Endodermal cell (in vitro differentiated cells): ENCODE results near the gene WDR77. TPM values are rescaled to one million over a fixed set of nuclear protein-coding genes. Genes with fewer than 3 reads are reported as not detected.

Source experiments
- DNase-seq: peaks from one replicate; pipeline ENCODE4 v3.0.0-alpha.2; 2017
- H3K27ac ChIP-seq: 2 replicates; pipeline ENCODE4 v1.5.1; 2013; ENCODE audit warnings: mild to moderate bottlenecking, low read depth, low read length, moderate library complexity
- H3K27me3 ChIP-seq: 2 replicates; pipeline ENCODE4 v1.6.1; 2013; ENCODE audit warnings: mild to moderate bottlenecking, low read length, moderate library complexity; ENCODE audit not compliant: insufficient read depth, control insufficient read depth, poor library complexity, severe bottlenecking
- H3K36me3 ChIP-seq: 2 replicates; pipeline ENCODE4 v1.7.0; 2013; ENCODE audit warnings: mild to moderate bottlenecking, low read length, moderate library complexity; ENCODE audit not compliant: control insufficient read depth, insufficient read depth
- H3K4me1 ChIP-seq: one replicate; pipeline ENCODE4 v1.7.0; 2013; ENCODE audit warnings: low read length; ENCODE audit not compliant: control insufficient read depth, insufficient read depth
- H3K4me3 ChIP-seq: 2 replicates; pipeline ENCODE4 v1.5.1; 2013; ENCODE audit warnings: mild to moderate bottlenecking, low read length, moderate library complexity
- H3K9ac ChIP-seq: 2 replicates; pipeline ENCODE4 v1.6.1; 2013; ENCODE audit warnings: mild to moderate bottlenecking, low read length, moderate library complexity; ENCODE audit not compliant: poor library complexity, severe bottlenecking; ENCODE audit errors: extremely low read depth
- H3K9me3 ChIP-seq: 2 replicates; pipeline ENCODE4 v1.6.1; 2013; ENCODE audit warnings: mild to moderate bottlenecking, low read length, moderate library complexity; ENCODE audit not compliant: control insufficient read depth
- H3K27ac Mint-ChIP-seq: 2 replicates; pipeline ENCODE4 v1.8.0; 2020; ENCODE audit warnings: mixed read lengths
- H3K27me3 Mint-ChIP-seq: 2 replicates; pipeline ENCODE4 v1.8.0; 2021; ENCODE audit warnings: mild to moderate bottlenecking, mixed read lengths; ENCODE audit not compliant: insufficient read depth
- H3K36me3 Mint-ChIP-seq: 2 replicates; pipeline ENCODE4 v1.8.0; 2020; ENCODE audit warnings: low read depth, mixed read lengths
- H3K4me1 Mint-ChIP-seq: 2 replicates; pipeline ENCODE4 v1.8.0; 2020; ENCODE audit warnings: mixed read lengths
- H3K4me3 Mint-ChIP-seq: 2 replicates; pipeline ENCODE4 v1.8.0; 2020; ENCODE audit warnings: mild to moderate bottlenecking, moderate library complexity, mixed read lengths
- H3K9me3 Mint-ChIP-seq: 2 replicates; pipeline ENCODE4 v1.8.0; 2020; ENCODE audit warnings: mild to moderate bottlenecking, mixed read lengths
- WGBS, 2 experiments: methylation state at CpG; one replicate each; pipeline versions ENCODE4 v1.1.5 to v1.1.7; 2013; ENCODE audit warnings: missing lambda C conversion rate in 2 of 2, mixed read lengths in 1 of 2; ENCODE audit not compliant: insufficient coverage in 1 of 2, insufficient read length in 1 of 2; 5-methylcytosine and 5-hydroxymethylcytosine counted together
- total RNA-seq, 2 donors: library from RNA; stranded (reverse); fragmentation: NEBNext Ultra II Directional in 1 of 2; extraction: Animal tissue kit (Norgen Biotek cat#: 25700) in 1 of 2; gene quantifications; 2 replicates in 1 of 2; 3 replicates in 1 of 2; pipeline ENCODE4 v1.2.1, GENCODE V29; 2021
- TF ChIP-seq, protein P1 (sequence below): fragments of 200-600 bp; sonication (generic); conservative IDR thresholded peaks from 2 replicates; pipeline ENCODE4 v1.5.0; 2021; ENCODE audit warnings: antibody characterized with exemption, mild to moderate bottlenecking

WDR77 gene
- total RNA-seq, 2 donors from 2014 or later = 60.4 to 68.4 TPM

DNA sequence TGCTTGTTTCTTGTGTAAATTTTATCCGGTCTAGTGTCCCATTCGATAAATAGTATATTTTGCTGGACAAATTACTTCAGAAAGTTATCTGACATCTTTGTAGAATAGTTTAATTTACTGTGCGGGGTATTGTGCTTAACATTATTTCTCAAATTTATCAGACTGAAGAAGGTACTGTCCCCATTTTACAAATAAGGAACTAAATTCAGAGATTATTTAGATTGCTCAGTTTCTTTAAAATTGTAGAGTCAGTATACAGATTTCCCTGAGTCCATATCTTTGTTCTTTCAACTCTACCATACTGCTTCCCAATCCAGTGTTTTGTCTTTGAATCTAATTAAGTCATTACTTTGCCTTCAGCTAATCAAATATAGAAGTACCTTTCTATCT is 6.6 kb upstream of the WDR77 start:
- H3K9me3 Mint-ChIP-seq = no peaks in the 10 kb centered on the region
- H3K27me3 Mint-ChIP-seq = no peaks in the 10 kb centered on the region
- TF ChIP-seq, protein P1, sequence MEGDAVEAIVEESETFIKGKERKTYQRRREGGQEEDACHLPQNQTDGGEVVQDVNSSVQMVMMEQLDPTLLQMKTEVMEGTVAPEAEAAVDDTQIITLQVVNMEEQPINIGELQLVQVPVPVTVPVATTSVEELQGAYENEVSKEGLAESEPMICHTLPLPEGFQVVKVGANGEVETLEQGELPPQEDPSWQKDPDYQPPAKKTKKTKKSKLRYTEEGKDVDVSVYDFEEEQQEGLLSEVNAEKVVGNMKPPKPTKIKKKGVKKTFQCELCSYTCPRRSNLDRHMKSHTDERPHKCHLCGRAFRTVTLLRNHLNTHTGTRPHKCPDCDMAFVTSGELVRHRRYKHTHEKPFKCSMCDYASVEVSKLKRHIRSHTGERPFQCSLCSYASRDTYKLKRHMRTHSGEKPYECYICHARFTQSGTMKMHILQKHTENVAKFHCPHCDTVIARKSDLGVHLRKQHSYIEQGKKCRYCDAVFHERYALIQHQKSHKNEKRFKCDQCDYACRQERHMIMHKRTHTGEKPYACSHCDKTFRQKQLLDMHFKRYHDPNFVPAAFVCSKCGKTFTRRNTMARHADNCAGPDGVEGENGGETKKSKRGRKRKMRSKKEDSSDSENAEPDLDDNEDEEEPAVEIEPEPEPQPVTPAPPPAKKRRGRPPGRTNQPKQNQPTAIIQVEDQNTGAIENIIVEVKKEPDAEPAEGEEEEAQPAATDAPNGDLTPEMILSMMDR = no peak
- H3K4me3 Mint-ChIP-seq = no peak overlapping the region
- no peak for DNase-seq
- peaks cover 71% of the 10 kb centered on the region for H3K36me3 Mint-ChIP-seq
- no peak overlapping the region for H3K4me3 ChIP-seq
- peaks cover 78% of the 10 kb centered on the region for H3K36me3 ChIP-seq
- peaks cover 6% of the 10 kb centered on the region for H3K4me1 Mint-ChIP-seq
- no peaks in the 10 kb centered on the region for H3K9me3 ChIP-seq
- no peaks in the 10 kb centered on the region for H3K4me1 ChIP-seq
- H3K9ac ChIP-seq = no peak overlapping the region
- H3K27ac ChIP-seq = no peak overlapping the region
- H3K27ac Mint-ChIP-seq = no peak overlapping the region
- no peaks in the 10 kb centered on the region for H3K27me3 ChIP-seq
- 100% methylated on average over 3 of the region's 3 CpGs; no CpG with 5 or more reads in 1 of the 2 experiments for WGBS, 2 experiments

DNA sequence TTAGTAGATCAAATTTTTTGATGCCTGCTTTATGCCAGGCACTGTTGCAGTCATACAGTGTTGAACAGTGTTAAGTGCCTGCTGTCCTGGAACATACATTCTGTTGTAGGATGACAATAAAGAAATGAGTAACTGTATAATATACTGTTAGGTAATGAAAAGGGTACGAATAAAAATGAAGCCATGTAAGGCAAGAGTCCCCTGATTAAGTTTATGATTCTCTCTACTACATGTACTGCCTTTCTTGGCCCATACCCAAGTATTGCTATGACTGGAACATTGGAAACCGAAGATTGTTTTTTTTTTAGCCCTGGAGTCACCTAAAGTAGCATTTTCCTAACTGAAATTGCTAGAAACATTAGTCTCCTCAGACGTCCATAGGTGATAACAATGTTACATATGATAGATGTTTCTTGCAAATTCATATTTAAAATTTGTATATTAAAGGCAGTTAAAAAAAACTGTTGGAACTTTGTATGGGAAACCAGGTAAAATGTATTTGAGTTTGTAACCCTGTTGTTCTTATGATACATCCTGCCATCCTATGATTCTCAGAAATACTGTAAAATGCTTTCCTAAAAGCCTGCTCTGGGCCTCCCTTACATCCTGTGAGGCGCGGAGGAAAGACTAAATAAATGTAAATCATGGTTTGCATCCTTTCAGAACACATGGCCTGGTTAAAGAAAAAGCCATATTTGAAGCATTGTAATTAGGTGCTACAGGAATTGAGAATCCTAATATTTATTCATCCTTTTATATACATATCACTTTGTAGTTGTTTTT is 6.0 kb upstream of the WDR77 start:
- H3K4me1 Mint-ChIP-seq = peaks cover 6% of the 10 kb centered on the region
- no peaks in the 10 kb centered on the region for H3K27me3 ChIP-seq
- H3K36me3 Mint-ChIP-seq = peaks cover 69% of the 10 kb centered on the region
- H3K4me3 Mint-ChIP-seq = no peak overlapping the region
- no peaks in the 10 kb centered on the region for H3K4me1 ChIP-seq
- no peaks in the 10 kb centered on the region for H3K9me3 Mint-ChIP-seq
- H3K27me3 Mint-ChIP-seq = no peaks in the 10 kb centered on the region
- TF ChIP-seq, protein P1 = no peak
- no peaks in the 10 kb centered on the region for H3K9me3 ChIP-seq
- no peak overlapping the region for H3K4me3 ChIP-seq
- peaks cover 77% of the 10 kb centered on the region for H3K36me3 ChIP-seq
- 97 to 100% methylated on average over 4 to 5 of the region's 5 CpGs for WGBS, 2 experiments
- no peak overlapping the region for H3K9ac ChIP-seq
- no peak for DNase-seq
- no peak overlapping the region for H3K27ac ChIP-seq
- H3K27ac Mint-ChIP-seq = no peak overlapping the region

DNA sequence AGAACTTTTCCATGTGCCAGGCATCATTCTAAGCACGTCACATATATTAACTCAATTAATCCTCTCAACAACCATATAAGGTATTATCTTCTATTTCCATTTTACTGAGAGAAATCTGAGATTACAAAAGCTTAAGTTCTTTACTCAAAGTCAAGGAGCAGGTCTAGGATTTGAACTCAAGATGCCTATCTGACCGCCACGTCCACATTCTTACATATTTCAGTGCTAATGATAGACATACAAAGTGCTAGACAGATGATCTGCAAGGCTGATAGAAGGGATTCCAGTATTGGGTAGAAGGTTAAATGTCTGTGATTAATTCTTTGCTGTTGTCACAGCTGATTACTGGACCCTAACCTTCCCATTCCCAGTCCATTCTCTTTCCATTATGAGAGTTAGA is 4.7 kb upstream of the WDR77 start:
- peaks cover 64% of the 10 kb centered on the region for H3K36me3 ChIP-seq
- no peak for DNase-seq
- 98 to 100% methylated on average over 1 to 3 of the region's 3 CpGs for WGBS, 2 experiments
- peaks cover 58% of the 10 kb centered on the region for H3K36me3 Mint-ChIP-seq
- H3K4me1 Mint-ChIP-seq = peaks cover 7% of the 10 kb centered on the region
- H3K9me3 ChIP-seq = no peaks in the 10 kb centered on the region
- no peaks in the 10 kb centered on the region for H3K4me1 ChIP-seq
- no peak overlapping the region for H3K4me3 ChIP-seq
- H3K9me3 Mint-ChIP-seq = no peaks in the 10 kb centered on the region
- H3K27me3 ChIP-seq = no peaks in the 10 kb centered on the region
- no peaks in the 10 kb centered on the region for H3K27me3 Mint-ChIP-seq
- TF ChIP-seq, protein P1 = no peak
- no peak overlapping the region for H3K4me3 Mint-ChIP-seq
- no peak overlapping the region for H3K27ac Mint-ChIP-seq
- no peak overlapping the region for H3K27ac ChIP-seq
- no peak overlapping the region for H3K9ac ChIP-seq
